SU-DHL-6 (cell line): ENCODE data around the gene TNS3.

ENCODE experiments used
- H2AFZ ChIP-seq: fragments of 200-600 bp; sonication (generic); 2 replicates; pipeline ENCODE4 v1.6.1; 2014; ENCODE audit warnings: low read depth, mild to moderate bottlenecking, moderate library complexity, mixed read lengths, antibody characterized with exemption, low read length; ENCODE audit not compliant: severe bottlenecking
- H3F3A ChIP-seq: fragments of 200-600 bp; shearing (Covaris generic); 2 replicates; pipeline ENCODE4 v1.6.0; 2016; ENCODE audit warnings: antibody characterized with exemption, mild to moderate bottlenecking; ENCODE audit not compliant: insufficient read depth
- H3K27ac ChIP-seq: fragments of 200-600 bp; sonication (generic); 2 replicates; pipeline ENCODE4 v1.5.1; 2016; ENCODE audit warnings: low read depth, mild to moderate bottlenecking, low read length, moderate library complexity, mixed read lengths
- H3K27me3 ChIP-seq: fragments of 200-600 bp; sonication (generic), shearing (Covaris generic); 2 replicates; pipeline ENCODE4 v1.6.0; 2014; ENCODE audit warnings: mild to moderate bottlenecking, low read length
- H3K36me3 ChIP-seq: fragments of 200-600 bp; sonication (generic); 2 replicates; pipeline ENCODE4 v1.6.1; 2014; ENCODE audit warnings: mild to moderate bottlenecking, low read length, mixed read lengths
- H3K4me2 ChIP-seq: fragments of 300-600, 200-600 bp; shearing (Covaris generic), sonication (generic); 2 replicates; pipeline ENCODE4 v1.6.0; 2014; ENCODE audit warnings: low read length, low read depth, mild to moderate bottlenecking; ENCODE audit not compliant: poor library complexity, severe bottlenecking
- H3K4me3 ChIP-seq: fragments of 200-600 bp; sonication (generic); 2 replicates; pipeline ENCODE4 v1.5.1; 2014; ENCODE audit warnings: antibody characterized with exemption, low read length, mild to moderate bottlenecking, mixed read lengths; ENCODE audit not compliant: insufficient read depth, poor library complexity, severe bottlenecking
- H3K79me2 ChIP-seq: fragments of 200-600 bp; sonication (generic); 2 replicates; pipeline ENCODE4 v1.6.1; 2014; ENCODE audit warnings: mild to moderate bottlenecking, low read length, moderate library complexity; ENCODE audit not compliant: insufficient read depth
- H3K9ac ChIP-seq: fragments of 200-600 bp; sonication (generic); 2 replicates; pipeline ENCODE4 v1.7.0; 2014; ENCODE audit warnings: mild to moderate bottlenecking, low read length
- H3K9me2 ChIP-seq: fragments of 200-600 bp; sonication (generic); replicated peaks from 2 replicates; pipeline ENCODE4 v1.6.1; 2014; ENCODE audit warnings: low read length; ENCODE audit not compliant: insufficient read depth
- H3K9me3 ChIP-seq: fragments of 200-600 bp; sonication (generic); 2 replicates; pipeline ENCODE4 v1.6.1; 2014; ENCODE audit warnings: low read length, mixed read lengths; ENCODE audit not compliant: insufficient read depth
- H4K20me1 ChIP-seq: fragments of 200-600 bp; sonication (generic); 2 replicates; pipeline ENCODE4 v1.6.1; 2014; ENCODE audit warnings: low read depth, mild to moderate bottlenecking, antibody characterized with exemption, low read length, moderate library complexity, mixed read lengths
- CTCF ChIP-seq: fragments of 200-600 bp; sonication (generic); IDR thresholded peaks from one replicate; pipeline ENCODE4 v1.5.1; 2017; ENCODE audit warnings: antibody characterized with exemption, mild to moderate bottlenecking, low read length, moderate library complexity; ENCODE audit not compliant: insufficient read depth, poor library complexity, severe bottlenecking
- EZH2phosphoT487 ChIP-seq: fragments of 200-600 bp; sonication (generic), shearing (Covaris generic); conservative IDR thresholded peaks from 2 replicates; pipeline ENCODE4 v1.6.1; 2018; ENCODE audit warnings: mild to moderate bottlenecking, antibody characterized with exemption, low read length, moderate library complexity, mixed read lengths

The TNS3 gene

GRCh38 chr7:47508389-47509380 lies 73.2 kb downstream of the TNS3 start:
- no peak for TF ChIP-seq CTCF
- TF ChIP-seq EZH2phosphoT487, result no peak
- peaks cover 8% of the 10 kb centered on the region for H3K79me2 ChIP-seq
- no peaks in the 10 kb centered on the region for H3K27me3 ChIP-seq
- no peaks in the 10 kb centered on the region for H3K36me3 ChIP-seq
- H3K27ac ChIP-seq, result no peak overlapping the region
- no peak overlapping the region for H3K4me3 ChIP-seq
- H2AFZ ChIP-seq, result no peak overlapping the region
- no peaks in the 10 kb centered on the region for H3K9me2 ChIP-seq
- no peaks in the 10 kb centered on the region for H3K9me3 ChIP-seq
- no peak overlapping the region for H3K9ac ChIP-seq
- H3F3A ChIP-seq, result no peaks in the 10 kb centered on the region
- no peak overlapping the region for H3K4me2 ChIP-seq
- no peaks in the 10 kb centered on the region for H4K20me1 ChIP-seq

GRCh38 chr7:47507522-47507921 lies 74.4 kb downstream of the TNS3 start:
- TF ChIP-seq EZH2phosphoT487, result no peak
- H3K9me2 ChIP-seq, result no peaks in the 10 kb centered on the region
- H3K27me3 ChIP-seq, result no peaks in the 10 kb centered on the region
- H4K20me1 ChIP-seq, result no peaks in the 10 kb centered on the region
- H3K27ac ChIP-seq, result no peak overlapping the region
- H3K4me3 ChIP-seq, result no peak overlapping the region
- no peaks in the 10 kb centered on the region for H3K36me3 ChIP-seq
- no peak overlapping the region for H3K9ac ChIP-seq
- H2AFZ ChIP-seq, result no peak overlapping the region
- no peak overlapping the region for H3K4me2 ChIP-seq
- H3F3A ChIP-seq, result no peaks in the 10 kb centered on the region
- no peaks in the 10 kb centered on the region for H3K9me3 ChIP-seq
- H3K79me2 ChIP-seq, result peaks cover 8% of the 10 kb centered on the region; the same call in 1 of the 2 replicates

- no peaks in the 10 kb centered on the region for H3K27me3 ChIP-seq
- H3K27ac ChIP-seq, result no peak overlapping the region
- no peak overlapping the region for H3K4me3 ChIP-seq
- no peaks in the 10 kb centered on the region for H3K9me3 ChIP-seq
- no peak for TF ChIP-seq EZH2phosphoT487
- TF ChIP-seq CTCF, result no peak
- no peaks in the 10 kb centered on the region for H3K9me2 ChIP-seq
- H2AFZ ChIP-seq, result no peak overlapping the region
- peaks cover 9% of the 10 kb centered on the region; the same call in 1 of the 2 replicates for H3K79me2 ChIP-seq
- H3F3A ChIP-seq, result no peaks in the 10 kb centered on the region
- no peak overlapping the region for H3K9ac ChIP-seq
- no peaks in the 10 kb centered on the region for H3K36me3 ChIP-seq
- H4K20me1 ChIP-seq, result no peaks in the 10 kb centered on the region
- no peak overlapping the region for H3K4me2 ChIP-seq
Observed at GRCh38 chr7:47506382-47507339, 75.2 kb downstream of the TNS3 start.
